ENCODE results near the gene FBXO40.
"Not testable (repeated sequence)": the region's sequence is repeated elsewhere in the genome, so short reads cannot be mapped to it uniquely, and the experiment has no call there.

FBXO40 gene

GRCh38 chr3:121592856-121593702, at the start of gene FBXO40:
Gene FBXO40 (plus strand): TSS chr3:121593379. CDS start chr3:121620576, 27,197 bp downstream.
- no peak for DNase-seq (ENCODE audit: low read depth in 2 of 2)

GRCh38 chr3:121545049-121545573, 48.1 kb upstream of the FBXO40 start:
- DNase-seq (ENCODE audit: low read depth in 2 of 2) = no peak

GRCh38 chr3:121545574-121546455, 47.4 kb upstream of the FBXO40 start, which contains the start of gene POLQ:
Gene POLQ (minus strand): TSS chr3:121545988. CDS start chr3:121545877, 111 bp downstream.
- DNase-seq (ENCODE audit: low read depth in 2 of 2) = peak; percentile 77

- DNase-seq (ENCODE audit: low read depth in 2 of 2) = no peak
Observed at GRCh38 chr3:121552379-121552778, 40.8 kb upstream of the FBXO40 start.

GRCh38 chr3:121552797-121553196, 40.4 kb upstream of the FBXO40 start:
- no peak for DNase-seq (ENCODE audit: low read depth in 2 of 2)

GRCh38 chr3:121557426-121557934, 35.7 kb upstream of the FBXO40 start:
- DNase-seq (ENCODE audit: low read depth in 2 of 2) = no peak

- DNase-seq (ENCODE audit: low read depth in 2 of 2) = no peak
Observed at GRCh38 chr3:121562148-121562547, 31.0 kb upstream of the FBXO40 start.

GRCh38 chr3:121566773-121567172, 26.4 kb upstream of the FBXO40 start:
- DNase-seq (ENCODE audit: low read depth in 2 of 2) = no peak

GRCh38 chr3:121567649-121568048, 25.5 kb upstream of the FBXO40 start, which contains the start of gene ARGFX:
Gene ARGFX (plus strand): TSS chr3:121567949. CDS start chr3:121570714, 2,765 bp downstream.
- DNase-seq (ENCODE audit: low read depth in 2 of 2) = no peak

- no peak for DNase-seq (ENCODE audit: low read depth in 2 of 2)
Observed at GRCh38 chr3:121574449-121574848, 18.7 kb upstream of the FBXO40 start.

- no peak for DNase-seq (ENCODE audit: low read depth in 2 of 2)
Observed at GRCh38 chr3:121581691-121582090, 11.5 kb upstream of the FBXO40 start.

GRCh38 chr3:121584418-121584817, 8.8 kb upstream of the FBXO40 start:
- no peak for DNase-seq (ENCODE audit: low read depth in 2 of 2)

GRCh38 chr3:121593806-121594205, 627 bp downstream of the FBXO40 start:
- not testable (repeated sequence) for DNase-seq (ENCODE audit: low read depth in 2 of 2)

- DNase-seq (ENCODE audit: low read depth in 2 of 2) = no peak
Observed at GRCh38 chr3:121594850-121595249, 1.7 kb downstream of the FBXO40 start.

- no peak for DNase-seq (ENCODE audit: low read depth in 2 of 2)
Observed at GRCh38 chr3:121595765-121596406, 2.7 kb downstream of the FBXO40 start.

GRCh38 chr3:121598564-121598963, 5.4 kb downstream of the FBXO40 start:
- DNase-seq (ENCODE audit: low read depth in 2 of 2) = no peak

GRCh38 chr3:121599900-121600299, 6.7 kb downstream of the FBXO40 start:
- DNase-seq (ENCODE audit: low read depth in 2 of 2) = not testable (repeated sequence)

GRCh38 chr3:121601212-121601812, 8.1 kb downstream of the FBXO40 start:
- DNase-seq (ENCODE audit: low read depth in 2 of 2) = no peak

GRCh38 chr3:121604759-121605158, 11.6 kb downstream of the FBXO40 start:
- DNase-seq (ENCODE audit: low read depth in 2 of 2) = no peak

- DNase-seq (ENCODE audit: low read depth in 2 of 2) = no peak
Observed at GRCh38 chr3:121606106-121606505, 12.9 kb downstream of the FBXO40 start.

GRCh38 chr3:121619691-121620090, 26.5 kb downstream of the FBXO40 start:
- no peak for DNase-seq (ENCODE audit: low read depth in 2 of 2)
